SW480 (cell line): Measurements from ENCODE around the gene ITGA5.
A peak's percentile ranks its signal among the peaks of the same experiment; 100 is the strongest.

Source experiments
- DNase-seq: peaks from one replicate; pipeline ENCODE4 v3.0.0-alpha.2; 2016; ENCODE audit warnings: low spot score

The ITGA5 gene

DNA sequence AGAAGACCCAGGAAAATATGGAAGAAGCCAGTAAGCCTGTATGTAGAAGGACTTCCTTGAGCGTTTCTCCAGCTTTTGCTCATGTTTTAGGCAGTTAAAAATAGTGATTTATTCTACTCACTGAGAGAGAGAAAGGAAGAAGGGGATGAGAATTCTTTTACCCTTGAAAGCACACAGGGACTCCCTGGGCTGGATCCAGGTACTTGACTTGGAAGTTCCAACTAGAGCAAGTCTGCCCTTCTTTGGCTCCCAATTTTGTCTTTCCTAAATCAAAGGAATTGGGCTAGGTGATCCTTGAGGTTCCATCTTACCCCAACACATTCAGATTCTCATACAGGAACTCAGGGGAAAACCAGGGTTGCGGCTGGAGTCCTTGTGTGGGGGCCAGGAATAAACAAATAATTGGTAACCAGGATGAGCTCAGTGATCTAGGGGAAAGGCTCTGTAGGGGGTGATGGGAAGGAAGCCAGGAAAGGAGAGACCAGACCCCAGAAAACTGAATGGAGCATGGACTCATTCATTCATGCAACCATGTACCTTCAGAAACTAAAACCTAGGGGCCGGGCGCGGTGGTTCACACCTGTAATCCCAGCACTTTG lies 11.5 kb upstream of the ITGA5 start:
- DNase-seq, result no peak

DNA sequence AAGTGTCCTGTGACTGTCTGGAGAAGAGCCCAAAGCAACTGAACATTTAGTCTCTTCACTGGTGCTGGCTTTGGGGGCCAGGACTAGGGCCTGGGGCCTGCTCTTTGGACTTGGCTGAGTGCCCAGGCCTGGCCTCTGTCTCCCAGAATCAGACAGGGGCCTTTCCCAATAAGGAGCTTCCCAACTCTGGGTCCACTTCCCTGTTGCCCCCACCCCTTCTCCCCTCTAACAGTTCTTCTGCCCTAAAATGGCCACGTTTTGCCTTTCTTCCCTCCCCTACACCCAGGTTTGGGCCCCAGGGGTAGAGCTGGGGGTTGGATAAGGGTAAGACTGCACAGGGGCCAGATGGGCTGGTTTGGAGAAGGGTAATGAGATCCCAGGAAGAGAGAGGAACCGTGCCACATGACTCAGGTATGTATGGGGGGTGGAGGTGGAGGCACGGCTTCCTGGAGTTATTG lies 10.0 kb upstream of the ITGA5 start:
- no peak for DNase-seq

DNA sequence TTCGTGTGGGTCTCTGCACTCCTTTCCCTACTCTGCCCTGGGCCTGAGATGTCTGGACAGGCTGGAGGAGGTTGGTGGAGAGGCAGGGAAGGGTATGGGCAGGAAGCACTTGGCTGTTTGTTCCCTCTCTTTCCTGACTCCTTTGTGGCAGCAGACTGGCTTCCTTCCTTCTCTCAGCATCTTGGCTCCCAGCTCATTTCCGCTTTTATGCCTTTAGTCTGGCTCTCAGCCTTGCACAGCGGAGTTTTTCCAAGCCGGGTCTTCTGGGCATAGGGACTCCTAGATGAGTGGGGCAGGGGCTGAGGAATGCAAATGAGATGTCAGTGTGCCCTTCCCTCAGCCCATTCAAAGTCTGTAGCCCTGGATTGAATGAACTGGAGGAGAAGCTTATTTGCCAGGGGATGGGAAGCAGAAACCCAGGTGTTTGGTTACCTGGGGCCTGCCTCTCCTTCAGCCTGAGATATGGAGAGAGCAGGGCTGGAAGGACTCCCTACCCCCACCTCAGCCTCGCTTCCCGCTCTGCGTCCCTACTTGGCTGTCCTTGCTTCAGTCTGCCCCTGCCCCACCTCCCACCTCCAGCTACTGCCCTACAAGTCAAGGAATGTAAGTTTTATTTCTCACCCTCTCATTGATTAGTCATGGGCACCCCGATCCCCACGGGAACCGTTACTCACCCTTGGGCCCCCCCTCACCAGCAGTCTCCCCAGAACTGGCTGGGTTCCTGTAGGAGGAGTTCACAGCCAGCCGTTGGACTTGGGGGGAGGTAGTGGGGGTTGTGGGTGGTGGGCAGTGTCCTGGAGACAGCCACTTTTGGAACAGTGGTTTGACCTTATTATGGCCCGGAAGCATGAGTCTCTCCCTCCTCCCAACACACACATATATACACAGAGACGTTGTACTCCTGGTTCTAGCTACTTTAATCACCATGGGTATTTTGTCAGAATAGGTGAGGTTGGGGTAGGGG lies 9.3 kb upstream of the ITGA5 start:
- DNase-seq, result no peak

DNA sequence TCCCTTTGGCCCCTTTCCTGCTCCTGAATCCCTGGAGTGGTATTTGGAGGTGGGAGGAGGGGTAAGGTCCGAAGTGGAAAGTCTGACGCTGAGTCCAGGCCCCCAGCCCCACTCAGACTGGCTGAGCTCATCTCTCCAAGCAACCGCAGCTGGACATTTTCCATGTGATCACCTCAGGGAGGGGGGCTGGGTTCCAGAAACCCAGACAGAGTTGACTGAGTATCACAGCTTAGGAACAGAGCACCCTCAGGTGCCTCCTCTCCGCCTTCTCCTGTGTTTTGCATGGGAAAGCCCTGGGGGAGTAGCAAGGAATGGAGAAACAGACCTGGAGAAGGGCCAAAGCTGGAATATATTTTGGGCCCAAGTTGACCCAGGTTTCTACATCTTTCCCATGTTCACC lies 8.0 kb upstream of the ITGA5 start:
- DNase-seq, result no peak

DNA sequence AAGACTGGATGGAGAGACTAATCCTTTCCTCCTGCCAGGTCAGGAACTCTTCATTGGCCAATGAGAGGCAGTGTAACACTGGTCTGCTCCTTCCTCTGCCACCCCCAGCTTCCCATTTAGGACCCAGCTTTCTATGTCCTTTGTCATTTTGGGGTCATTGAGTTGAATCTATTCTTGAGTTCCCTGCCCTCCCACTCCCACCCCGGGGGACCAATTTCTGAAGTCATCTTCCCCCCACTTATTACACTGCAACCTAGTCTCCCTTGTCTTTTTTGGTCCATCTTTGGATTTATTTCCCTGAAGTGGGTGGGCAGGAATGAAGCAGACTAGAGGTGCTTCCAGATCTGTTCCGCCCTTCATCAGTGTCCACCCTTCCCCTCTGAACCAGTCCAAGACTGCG lies 7.6 kb upstream of the ITGA5 start:
- DNase-seq, result no peak

DNA sequence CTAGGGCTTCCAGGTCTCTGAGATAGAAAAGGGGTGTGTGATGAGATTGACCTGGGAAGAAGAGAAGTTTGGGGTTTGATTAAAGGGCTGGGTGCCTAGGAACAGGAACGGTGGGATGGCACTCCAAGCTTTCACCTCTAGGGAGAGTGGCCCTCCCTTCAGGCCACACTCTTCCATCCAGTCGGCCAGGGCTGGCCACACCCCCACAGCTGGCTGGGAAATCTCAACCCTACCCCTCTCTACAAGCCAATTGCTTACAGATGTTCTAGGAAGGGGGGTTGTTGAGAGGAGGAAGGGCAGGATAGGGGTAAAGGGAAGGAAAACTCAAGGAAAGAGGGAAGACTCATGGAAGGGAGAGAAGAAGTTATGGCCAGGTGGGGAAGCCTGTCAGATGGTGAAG lies 6.6 kb upstream of the ITGA5 start:
- DNase-seq, result no peak

DNA sequence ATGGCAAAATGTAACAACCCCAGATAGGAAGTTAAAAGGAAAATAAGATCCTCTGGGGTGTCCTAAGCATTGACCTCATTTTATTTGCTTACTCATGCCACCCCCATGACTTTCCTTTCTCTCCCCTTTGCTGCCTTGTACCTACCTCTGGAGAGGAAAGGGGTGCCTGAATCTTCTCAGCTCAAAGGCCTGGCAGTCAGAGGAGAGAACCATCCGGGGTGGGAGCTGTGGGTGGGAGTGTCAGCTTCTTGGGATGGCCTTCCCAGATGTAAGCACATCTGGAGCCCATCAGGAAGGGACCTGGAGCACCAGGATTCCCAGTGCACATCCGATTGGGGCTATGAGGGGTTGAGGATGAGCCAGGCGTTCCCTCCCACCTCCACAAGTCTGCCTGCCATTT lies 5.2 kb upstream of the ITGA5 start:
- DNase-seq, result no peak

DNA sequence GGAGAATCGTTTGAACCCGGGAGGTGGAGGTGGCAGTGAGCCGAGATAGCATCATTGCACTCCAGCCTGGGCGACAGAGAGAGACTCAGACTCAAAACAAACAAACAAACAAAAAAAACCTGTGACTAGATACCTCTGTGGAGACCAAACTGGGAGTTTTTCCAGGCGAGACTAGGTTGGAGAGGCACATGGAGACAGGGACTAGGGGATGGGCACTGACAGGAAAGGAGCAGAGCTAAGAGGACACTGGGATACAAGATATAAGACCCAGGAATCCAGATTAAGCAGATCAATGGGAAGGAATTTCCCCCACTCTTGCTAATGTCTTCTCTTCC lies 4.7 kb upstream of the ITGA5 start:
- no peak for DNase-seq

DNA sequence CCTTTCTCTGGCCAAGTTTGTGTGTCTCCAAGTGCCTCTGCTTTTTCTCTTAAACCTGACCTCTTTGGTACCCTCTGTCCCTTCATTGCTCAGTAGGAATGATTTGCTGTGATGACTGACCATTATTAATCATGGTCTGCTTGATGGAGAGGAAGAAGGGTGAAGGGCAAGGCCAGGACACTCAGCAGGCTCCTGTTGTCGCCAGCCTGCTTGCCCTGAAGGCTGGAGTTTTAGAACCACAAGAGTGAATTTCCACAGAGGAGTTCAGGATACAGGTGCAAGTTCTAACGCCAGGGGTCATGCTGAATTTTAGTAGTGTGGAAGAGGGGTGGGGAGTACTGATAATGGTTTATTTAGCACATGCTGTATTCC lies 2.8 kb upstream of the ITGA5 start:
- no peak for DNase-seq

DNA sequence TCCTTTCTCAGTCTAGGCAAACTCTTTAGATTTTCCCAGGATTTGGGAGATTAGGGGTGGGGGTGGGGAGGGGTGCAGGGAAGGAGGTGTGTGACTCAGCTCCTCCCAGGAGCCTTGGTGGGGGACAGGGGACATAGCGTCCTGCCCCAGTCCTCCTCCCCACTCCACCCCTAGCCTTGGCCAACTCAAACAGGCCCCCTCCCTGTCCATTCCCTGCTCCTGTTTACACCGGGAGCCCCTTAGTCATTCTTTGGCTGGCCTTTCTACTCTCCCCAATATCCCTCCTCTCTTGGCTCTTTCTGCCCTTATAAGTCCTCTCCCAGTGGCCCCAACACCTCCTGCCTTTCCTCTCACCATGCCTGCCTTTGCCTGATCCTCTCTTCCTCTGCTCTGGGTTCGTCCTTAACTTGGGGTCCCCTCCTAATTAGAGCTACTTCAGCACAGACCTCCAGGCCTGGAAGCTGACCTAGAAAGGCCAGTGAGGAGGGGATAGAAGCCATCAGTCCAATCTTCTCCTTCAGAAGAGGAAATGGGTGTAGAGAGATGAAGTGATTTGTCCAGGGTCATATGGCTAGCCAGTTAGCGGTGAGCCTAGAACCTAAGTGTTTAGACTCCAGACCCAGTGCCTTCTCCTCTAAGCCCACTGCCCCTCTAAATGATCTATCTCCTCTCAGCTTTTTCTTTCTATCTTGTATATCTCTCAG lies 2.3 kb upstream of the ITGA5 start:
- no peak for DNase-seq

DNA sequence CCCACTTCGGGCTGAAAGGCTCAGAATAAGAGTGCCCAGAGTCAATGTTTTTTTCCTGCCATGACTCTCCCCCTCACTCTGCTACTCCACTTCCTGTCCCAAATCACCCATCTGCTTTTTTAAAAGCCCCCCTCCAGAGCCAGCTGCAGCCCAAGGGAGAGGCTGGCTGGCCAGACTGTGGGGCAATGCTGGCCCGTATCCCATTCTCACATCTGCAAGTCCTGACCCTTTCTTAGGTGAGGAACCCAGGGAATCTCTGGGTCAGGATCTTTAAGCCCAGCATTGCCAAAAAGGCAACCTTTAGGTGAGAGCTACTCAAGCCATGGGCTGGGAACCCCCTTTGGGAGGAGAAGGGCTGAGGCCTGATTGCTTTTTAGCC lies 1.7 kb upstream of the ITGA5 start:
- no peak for DNase-seq

DNA sequence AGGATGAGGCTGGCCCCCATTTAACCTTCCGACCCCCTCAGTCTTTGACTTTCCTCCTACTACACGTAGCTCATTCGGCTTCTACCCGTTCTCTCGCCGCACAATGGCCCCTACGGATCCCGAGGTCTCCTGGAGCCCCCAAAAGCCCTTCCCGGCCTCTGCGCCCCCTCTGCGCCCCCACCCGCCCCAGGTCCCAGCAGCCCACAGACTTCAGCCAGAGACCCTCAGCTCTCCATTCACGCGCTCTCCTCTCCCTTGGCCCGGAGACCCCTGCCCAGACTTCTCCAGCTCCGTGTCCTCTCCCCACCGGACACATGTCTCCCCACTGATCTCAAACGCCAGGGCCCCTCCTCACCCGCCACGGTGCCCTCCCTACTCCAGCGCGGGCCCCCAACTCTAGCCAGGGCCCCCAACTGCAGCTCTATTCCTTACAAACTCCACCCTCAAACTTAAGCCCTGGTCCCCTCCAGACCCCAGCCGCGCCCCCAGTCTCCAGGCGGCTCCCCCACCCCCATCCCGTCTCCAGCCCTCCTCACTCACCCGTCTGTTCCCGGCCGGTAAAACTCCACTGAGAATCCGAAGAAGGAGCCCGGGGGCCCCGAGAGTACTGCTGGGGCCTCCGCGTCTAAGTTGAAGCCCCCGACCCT lies 502 bp downstream of the ITGA5 start:
- DNase-seq, result no peak

DNA sequence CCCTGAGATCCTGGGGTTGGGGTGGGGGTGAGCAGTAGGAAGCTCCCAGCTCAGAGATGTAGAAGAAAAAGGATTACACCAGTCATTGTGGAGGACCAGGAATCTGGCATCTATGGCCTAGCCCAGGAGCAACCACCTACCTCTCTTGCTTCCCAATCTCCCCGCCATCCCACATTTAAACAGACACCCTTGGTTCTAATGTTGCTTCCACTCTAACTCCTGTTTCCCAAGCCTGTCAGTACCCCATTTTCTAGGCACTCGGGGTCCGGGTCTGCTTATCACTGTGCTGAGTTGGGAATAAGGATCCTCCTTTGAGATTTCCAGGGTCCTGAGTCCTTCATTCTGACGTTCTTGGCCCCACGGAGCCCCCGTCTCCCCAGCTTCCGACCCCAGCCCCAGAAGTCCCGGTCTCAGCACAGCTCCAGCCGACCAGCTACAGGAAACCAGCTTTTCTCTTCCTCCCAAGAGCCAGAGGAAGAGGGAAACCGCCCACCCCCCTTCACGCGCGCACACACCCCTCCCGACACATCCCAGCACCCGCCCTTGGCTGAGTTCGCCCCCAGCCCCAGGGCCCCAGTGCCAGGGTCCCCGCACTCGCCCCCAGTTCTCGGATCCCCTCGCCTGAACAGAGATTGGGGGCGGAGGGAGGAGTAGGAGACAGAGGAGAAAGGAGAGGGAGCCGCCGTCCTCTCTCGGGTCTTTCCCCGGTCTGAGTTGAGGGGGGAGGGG lies 1.2 kb downstream of the ITGA5 start:
- peak; percentile 32 for DNase-seq

DNA sequence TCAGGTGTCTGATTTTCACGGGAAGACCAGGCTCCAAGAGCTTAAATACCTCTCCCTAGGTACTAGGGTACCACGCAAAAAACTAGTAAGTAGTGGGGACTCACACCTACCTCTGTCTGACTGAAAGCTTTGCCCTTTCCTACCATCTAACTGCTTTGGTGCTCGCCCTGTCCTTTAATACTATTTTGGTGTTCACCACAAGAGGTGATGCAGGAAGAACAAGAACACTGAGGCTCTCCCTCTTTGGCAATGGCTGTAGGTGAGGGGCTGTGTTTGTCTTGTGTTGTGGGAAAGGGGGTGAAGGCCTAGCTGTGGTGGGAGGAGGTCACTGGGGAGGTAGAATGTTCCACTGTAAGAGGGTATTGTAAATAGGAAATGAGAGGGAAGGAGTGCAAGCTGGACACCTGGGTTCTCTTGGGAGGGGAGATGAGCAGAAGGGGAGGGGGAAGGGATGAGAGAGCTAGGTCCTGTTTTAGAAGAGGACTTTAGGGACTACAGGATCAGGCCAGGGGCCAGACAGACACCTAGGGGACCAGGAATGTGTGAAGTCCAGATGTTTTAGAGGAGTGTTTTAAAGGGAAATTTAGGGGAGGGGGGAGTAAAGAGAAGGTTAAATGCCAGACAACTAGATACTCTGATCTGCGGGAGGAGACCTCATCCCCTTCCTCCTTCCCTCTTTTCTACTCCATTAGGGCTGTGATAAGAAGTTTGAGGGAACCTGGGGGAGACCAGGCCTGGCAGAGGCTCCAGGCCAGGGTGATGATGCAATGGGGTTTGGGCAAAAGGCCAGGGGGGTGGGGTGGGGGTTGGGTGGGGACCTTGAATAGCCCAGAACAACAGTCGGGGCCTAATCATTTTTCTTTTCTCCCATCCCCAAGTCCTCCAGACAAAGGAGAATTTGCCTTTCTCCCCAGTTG lies 2.1 kb downstream of the ITGA5 start:
- DNase-seq, result no peak

DNA sequence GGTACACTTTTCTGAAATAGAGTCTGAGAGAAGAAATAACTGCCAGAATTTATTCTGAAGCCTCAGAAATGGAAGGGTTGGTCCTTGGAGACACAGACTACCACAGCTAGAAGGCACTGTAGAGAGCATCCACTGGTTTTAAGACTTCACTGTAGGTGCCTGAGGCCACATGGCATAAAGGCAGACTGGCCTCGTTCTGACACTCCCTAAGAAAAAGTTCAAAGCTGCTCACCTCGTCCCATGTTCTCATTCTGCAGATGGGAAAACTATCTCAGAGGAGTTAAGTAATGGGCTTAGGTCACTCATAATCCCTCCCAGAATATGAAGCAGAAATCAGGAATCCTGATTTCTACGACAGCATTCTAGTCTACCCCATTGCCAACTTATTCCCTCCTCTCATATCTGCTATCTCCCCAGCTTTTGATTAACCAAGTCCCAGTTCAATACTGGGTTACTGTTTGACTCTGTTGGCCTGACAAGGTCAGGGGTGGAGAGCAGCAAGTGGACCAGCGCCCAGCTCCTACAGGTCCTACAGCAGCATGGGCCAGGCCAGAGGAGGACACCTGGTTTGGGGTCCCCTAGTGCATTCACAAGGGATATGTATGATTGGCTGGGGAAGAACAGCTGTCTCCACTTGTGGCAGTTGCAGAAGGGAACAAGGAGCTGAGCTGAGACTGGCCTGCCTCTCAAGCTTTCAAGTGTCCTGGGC lies 3.7 kb downstream of the ITGA5 start:
- no peak for DNase-seq

DNA sequence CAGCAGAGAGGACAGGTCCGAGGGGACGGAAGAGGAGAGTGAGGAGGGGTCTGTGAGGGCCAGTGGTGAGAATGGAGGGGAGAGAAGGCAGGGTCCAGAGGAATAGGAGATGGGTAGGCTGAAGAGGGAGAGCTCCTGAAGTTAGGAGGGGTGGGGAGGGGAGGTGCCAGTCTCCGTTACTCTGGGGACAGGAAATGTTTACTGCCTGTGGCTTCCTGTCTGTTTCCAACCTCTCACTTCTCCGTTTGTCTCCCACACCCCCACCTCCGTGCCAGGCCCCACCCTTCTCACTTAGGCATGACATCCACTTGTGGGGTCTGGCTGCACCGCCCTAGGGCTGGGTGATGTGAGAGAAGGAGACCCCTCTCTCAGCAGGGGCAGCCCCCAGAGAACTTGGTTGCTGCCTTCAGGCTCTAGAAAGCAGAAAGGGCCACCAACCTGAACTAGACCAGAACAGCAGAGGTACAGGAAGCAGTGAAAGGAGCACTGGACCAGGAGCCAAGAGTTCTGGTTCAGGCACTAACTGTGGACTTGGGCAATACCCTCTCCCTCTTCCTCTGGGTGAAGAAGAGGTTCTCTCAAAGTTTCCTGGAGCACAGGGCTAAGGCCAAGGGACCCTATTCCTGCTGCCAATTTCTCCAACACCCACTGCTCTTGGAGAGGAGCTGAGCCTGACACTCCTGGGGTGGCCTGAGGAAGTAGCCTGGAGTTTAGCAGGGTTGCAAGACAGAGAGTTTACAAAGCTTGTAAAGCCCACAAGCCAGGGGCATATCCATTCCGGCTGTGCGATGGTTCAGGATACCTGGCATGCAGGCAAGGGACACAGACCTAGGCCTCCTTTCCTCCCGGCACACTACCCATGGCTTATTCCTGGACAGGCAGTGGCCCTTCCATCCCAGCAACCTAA lies 5.5 kb downstream of the ITGA5 start:
- DNase-seq, result peak; percentile 47

DNA sequence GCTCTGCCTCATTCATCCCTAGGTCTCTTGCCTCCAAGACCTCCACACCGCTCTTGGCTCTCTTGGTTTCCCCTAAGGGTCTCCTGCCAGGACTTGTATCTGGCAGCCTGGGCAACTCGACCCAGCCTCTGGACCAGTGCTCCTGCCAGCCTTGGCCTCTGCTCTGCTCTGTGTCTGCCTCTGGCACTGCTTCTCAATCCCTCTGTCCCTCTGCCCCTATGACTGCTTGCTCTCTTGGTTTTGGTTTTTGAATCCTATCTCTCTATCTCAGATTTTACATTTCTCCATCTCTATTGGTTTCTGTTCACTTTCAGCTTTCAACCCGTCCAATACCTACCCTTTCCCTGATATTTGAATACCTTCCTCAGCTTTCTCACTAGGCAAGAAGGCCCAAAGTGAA lies 6.3 kb downstream of the ITGA5 start:
- no peak for DNase-seq

DNA sequence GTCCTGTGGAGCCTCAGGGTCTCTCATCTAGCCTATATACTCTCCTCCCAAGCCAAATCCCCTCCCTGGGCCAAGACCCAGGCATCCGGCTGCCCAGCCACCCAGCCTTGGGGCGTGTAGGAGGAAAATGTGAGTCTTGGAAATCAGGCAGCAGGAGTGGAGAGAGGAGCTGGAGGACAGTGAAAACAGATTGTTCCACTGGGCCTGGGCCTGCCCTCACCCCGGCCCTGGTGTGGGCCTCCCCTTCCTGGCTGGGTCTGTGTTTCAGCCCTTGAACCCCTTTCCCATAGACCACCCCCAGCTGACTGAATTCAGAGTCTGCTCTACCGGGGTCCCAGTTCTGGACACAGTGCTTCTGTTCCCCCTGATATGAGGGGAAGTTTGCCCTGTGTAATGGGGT lies 6.7 kb downstream of the ITGA5 start:
- DNase-seq, result no peak
